Tibial artery (tissue), 4 donors: Measurements from ENCODE around the gene SNX9.

Source experiments
- DNase-seq, 2 donors: peaks; one replicate each; pipeline ENCODE4 v3.0.0-alpha.2; 2019
- H3K27ac ChIP-seq, 2 donors: fragments of 200-600 bp; sonication (generic) in 1 of 2; 1 replicate in 1 of 2; 2 replicates in 1 of 2; pipeline ENCODE4 v1.5.1; 2018 to 2019; ENCODE audit warnings: mild to moderate bottlenecking in 1 of 2
- H3K27me3 ChIP-seq, 2 donors: fragments of 200-600 bp; sonication (generic) in 1 of 2; one replicate each; pipeline versions ENCODE4 v1.5.1 to v1.6.0; 2016 to 2019
- H3K36me3 ChIP-seq, 3 donors: fragments of 200-600 bp; sonication (generic) in 2 of 3; one replicate each; pipeline ENCODE4 v1.5.1; 2016 to 2019; ENCODE audit warnings: mild to moderate bottlenecking in 2 of 3
- H3K4me1 ChIP-seq, 4 donors: fragments of 200-600 bp; sonication (generic) in 2 of 4; 1 replicate in 3 of 4; 2 replicates in 1 of 4; pipeline ENCODE4 v1.5.1; 2016 to 2019
- H3K4me3 ChIP-seq, 2 donors: fragments of 200-600 bp; sonication (generic) in 1 of 2; 1 replicate in 1 of 2; 2 replicates in 1 of 2; pipeline ENCODE4 v1.5.1; 2018 to 2019; ENCODE audit warnings: mild to moderate bottlenecking in 2 of 2
- H3K9me3 ChIP-seq, 3 donors: fragments of 200-600 bp; sonication (generic) in 1 of 3; one replicate each; pipeline ENCODE4 v1.5.1; 2016 to 2019
- CTCF ChIP-seq, 2 experiments: fragments of 200-600 bp in 1 of 2; fragments of 450-650 bp in 1 of 2; IDR thresholded peaks; one replicate each; pipeline ENCODE4 v1.5.1; 2017 to 2019; ENCODE audit warnings: antibody characterized with exemption in 2 of 2, mild to moderate bottlenecking in 1 of 2, moderate library complexity in 1 of 2
- intact Hi-C: fragments of 100-400 bp; cut with DNase I; formaldehyde crosslinking; loops from one replicate; pipeline ENCODE4 v1.15.0; 2023; ENCODE audit warnings: low total_unique reads

SNX9 gene

DNA sequence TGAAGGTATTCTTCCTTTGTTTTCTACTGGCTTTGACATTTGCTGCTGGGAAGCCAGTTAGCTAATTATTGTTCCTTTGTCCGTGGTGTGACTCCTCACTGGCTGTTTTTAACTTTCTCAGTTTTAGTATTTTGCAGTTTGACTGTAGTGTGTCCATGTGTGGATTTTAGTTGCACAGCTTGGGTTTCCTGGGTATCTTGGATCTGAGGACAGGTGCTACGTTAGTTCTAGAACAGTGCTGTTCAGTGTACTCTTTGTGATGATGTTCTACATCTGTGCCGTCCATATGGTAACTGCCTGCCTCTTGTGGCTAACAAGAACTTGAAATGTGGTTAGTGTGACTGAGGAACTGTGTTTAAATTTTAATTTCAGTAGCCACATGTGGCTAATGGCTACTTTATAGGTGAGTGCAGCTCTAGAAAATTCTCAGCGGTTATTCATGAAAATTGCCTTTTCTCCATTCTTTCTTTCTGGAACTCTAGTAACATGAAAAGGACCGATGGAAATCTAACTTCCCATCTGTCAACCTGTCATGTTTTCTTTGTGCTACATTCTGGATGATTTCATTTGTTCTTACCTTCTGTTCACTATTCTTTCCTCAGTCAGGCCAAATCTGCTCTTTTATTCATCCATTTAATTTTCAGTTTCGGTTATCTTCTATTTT is 7.4 kb downstream of the SNX9 start:
- Histone ChIP-seq H3K4me1 (peaks cover 0 to 63% (median 19%) of the 10 kb centered on the region in 4 donors), H3K36me3 (no peaks in the 10 kb centered on the region), H3K9me3 (no peaks in the 10 kb centered on the region), H3K27ac (no peak overlapping the region), H3K27me3 (no peaks in the 10 kb centered on the region), H3K4me3 (no peak overlapping the region)
- TF ChIP-seq CTCF (IDR thresholded peaks at IDR 0.05), result no peak
- intact Hi-C loops, result no loop called here
- DNase-seq, result no peak

DNA sequence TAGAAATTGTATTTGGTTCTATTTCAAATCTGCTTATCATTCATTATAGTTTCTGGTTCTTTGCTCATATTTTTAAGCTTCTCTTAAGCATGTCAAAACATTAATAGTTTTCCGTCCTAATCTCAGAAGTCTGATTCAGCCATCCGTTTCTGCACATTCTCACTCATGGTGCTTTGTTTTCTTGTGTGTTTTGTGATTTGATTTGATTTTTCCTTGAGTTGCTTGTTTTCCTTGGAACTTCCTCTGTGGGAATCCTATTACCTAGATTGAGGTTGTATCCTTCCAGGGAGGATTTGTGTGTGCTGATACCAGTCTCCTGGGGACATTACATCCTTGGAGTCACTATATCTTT is 7.9 kb downstream of the SNX9 start:
- no peaks in the 10 kb centered on the region for H3K27me3 ChIP-seq
- no peak overlapping the region for H3K27ac ChIP-seq
- no peak for DNase-seq
- no peak overlapping the region for H3K4me3 ChIP-seq
- no peaks in the 10 kb centered on the region for H3K9me3 ChIP-seq
- intact Hi-C loops, result no loop called here
- TF ChIP-seq CTCF (IDR thresholded peaks at IDR 0.05), result no peak
- H3K36me3 ChIP-seq, result no peaks in the 10 kb centered on the region
- H3K4me1 ChIP-seq, result peaks cover 0 to 59% (median 18%) of the 10 kb centered on the region in 4 donors

DNA sequence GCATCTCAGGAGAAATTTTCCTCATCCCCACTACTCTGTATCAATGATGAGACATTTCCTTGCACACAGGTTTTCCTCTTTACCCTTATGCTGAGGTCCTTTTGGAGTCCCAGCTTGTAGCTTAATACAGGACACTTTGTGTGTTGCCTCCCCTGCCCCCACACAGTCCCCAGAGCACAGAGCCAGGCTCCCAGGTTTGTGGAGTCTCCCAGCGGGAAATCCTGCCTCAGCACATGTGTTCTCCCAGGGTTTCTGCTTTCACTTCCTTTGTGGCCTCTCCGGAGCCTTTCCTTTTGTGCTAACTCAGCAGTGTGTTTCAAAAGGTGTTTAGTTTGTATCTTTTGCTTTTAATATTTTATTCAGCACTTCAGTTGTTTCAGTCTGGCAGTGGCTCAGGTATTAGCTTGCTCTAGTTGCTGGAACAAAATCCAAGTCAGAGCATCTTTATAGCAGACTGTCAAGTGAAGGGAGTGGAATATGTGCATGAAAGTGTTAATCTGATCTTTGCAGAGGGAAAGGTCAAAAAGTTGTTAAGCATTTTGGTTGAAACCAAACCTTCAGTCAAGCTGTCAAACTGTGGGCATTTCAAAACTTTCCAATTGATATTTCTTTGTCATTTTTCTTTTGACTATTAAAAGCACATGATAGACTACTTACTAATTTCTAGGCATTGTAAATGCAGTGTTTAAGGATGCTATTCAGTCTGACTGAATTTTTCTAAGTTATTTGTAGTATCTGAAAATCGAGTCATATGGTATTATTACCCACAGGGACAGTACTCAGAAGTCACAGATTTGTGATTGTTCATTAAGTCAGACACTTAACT is 8.6 kb downstream of the SNX9 start:
- Histone ChIP-seq H3K27me3 (no peaks in the 10 kb centered on the region), H3K4me1 (peaks cover 0 to 54% (median 18%) of the 10 kb centered on the region in 4 donors), H3K9me3 (no peaks in the 10 kb centered on the region), H3K27ac (no peak overlapping the region), H3K4me3 (no peak overlapping the region), H3K36me3 (no peaks in the 10 kb centered on the region)
- intact Hi-C loops, result no loop called here
- no peak for DNase-seq
- TF ChIP-seq CTCF (IDR thresholded peaks at IDR 0.05), result no peak

DNA sequence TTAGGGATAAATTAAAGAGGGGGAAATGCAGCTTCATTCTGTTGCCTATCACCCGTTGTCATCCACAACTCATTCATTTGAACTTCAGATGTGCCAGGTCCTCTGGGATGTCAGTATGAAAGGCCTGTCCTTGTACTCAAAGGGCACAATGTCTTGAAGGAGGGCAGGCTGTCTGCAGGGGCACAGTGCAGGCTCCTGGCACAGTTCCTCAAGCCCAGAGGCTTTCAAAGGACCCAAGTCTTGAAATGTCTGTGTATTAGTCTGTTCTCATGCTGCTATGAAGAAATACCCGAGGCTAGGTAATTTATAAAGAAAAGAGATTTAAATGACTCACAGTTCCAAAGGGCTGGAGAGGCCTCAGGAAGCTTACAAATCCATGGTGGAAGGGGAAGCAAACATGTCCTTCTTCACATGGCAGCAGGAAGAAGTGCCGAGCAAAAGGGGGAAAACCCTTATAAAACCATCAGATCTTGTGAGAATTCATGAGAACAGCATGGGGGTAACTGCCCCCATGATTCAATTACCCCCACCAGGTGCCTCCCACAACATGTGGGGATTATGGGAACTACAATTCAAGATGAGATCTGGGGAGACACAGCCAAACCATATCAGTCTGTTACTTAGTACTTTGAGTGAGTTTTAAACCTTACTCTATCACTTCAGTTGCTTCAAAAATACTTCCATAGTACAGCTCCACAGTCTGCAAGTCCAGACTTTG is 9.4 kb downstream of the SNX9 start:
- Histone ChIP-seq H3K27ac (no peak overlapping the region), H3K36me3 (no peaks in the 10 kb centered on the region), H3K27me3 (no peaks in the 10 kb centered on the region), H3K4me3 (no peak overlapping the region), H3K4me1 (peaks cover 0 to 57% (median 20%) of the 10 kb centered on the region in 4 donors), H3K9me3 (no peaks in the 10 kb centered on the region)
- intact Hi-C loops, result no loop called here
- TF ChIP-seq CTCF (IDR thresholded peaks at IDR 0.05), result no peak
- no peak for DNase-seq

DNA sequence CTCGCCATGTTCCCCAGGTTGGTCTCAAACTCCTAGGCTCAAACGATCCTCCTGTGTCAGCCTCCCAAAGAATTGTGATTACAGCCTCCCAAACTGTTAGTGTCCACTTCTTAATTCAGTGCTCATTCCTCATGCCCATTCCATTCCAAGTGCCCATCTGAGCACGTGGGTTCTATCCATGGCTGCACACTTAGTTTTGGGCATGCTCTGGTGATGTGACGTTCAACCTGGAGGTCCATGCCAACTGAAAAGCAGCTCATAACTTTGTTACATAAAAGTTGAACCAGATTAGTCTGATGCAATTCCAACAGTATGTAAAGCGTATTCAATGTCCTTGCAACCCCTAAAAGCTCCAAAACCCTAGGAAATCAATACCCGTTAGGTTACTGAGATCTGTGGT is 11.5 kb downstream of the SNX9 start:
- no peak for TF ChIP-seq CTCF (IDR thresholded peaks at IDR 0.05)
- Histone ChIP-seq H3K27me3 (no peaks in the 10 kb centered on the region), H3K4me3 (no peak overlapping the region), H3K4me1 (peaks cover 0 to 76% (median 30%) of the 10 kb centered on the region in 4 donors), H3K36me3 (no peaks in the 10 kb centered on the region), H3K9me3 (no peaks in the 10 kb centered on the region), H3K27ac (no peak overlapping the region)
- no peak for DNase-seq
- intact Hi-C loops, result no loop called here
